BJ (cell line): ENCODE data around the gene ISCU. TPM values are rescaled to one million over a fixed set of nuclear protein-coding genes. Genes with fewer than 3 reads are reported as not detected.

ENCODE experiments used
- CTCF ChIA-PET: fragments of 350-600 bp; formaldehyde crosslinking; extraction: SDS; loops from one replicate; lab custom pipeline; 2021; ENCODE audit warnings: antibody characterized with exemption, inconsistent platforms; lab: Yijun Ruan, JAX
- POLR2A ChIA-PET: fragments of 300-600 bp; sonication (Branson Sonifier 250); formaldehyde crosslinking; extraction: SDS; loops from one replicate; lab custom pipeline; 2021; ENCODE audit warnings: antibody characterized with exemption; lab: Charles Lee
- DNase-seq: peaks from one replicate; pipeline ENCODE4 v3.0.0-alpha.2; 2011; ENCODE audit warnings: low read depth
- H3K27me3 ChIP-seq: 2 replicates; pipeline ENCODE4 v1.6.0; 2011; ENCODE audit warnings: low read length; ENCODE audit not compliant: control insufficient read depth, insufficient read depth
- H3K36me3 ChIP-seq: 2 replicates; pipeline ENCODE4 v1.5.1; 2011; ENCODE audit warnings: low read length; ENCODE audit not compliant: control insufficient read depth, insufficient read depth
- H3K4me3 ChIP-seq: 2 replicates; pipeline ENCODE4 v1.5.1; 2011; ENCODE audit warnings: low read depth, mild to moderate bottlenecking, control low read depth, low read length
- CTCF ChIP-seq: IDR thresholded peaks from 2 replicates; pipeline ENCODE4 v1.5.1; 2011; ENCODE audit warnings: low read depth, mild to moderate bottlenecking, control low read depth, inconsistent platforms, low read length, moderate library complexity; ENCODE audit not compliant: insufficient read depth
- polyA plus RNA-seq: library from polyadenylated mRNA; depleted of rRNA; stranded (reverse); fragments of >200 nt; gene quantifications from 2 replicates; pipeline ENCODE4 v1.2.3, GENCODE V29; 2011

Gene ISCU
- polyA plus RNA-seq, 1 experiment = 125 TPM

- Histone ChIP-seq H3K36me3 (no peaks in the 10 kb centered on the region), H3K4me3 (no peak overlapping the region), H3K27me3 (peaks cover 2% of the 10 kb centered on the region; the same call in 1 of the 2 replicates)
- TF ChIP-seq CTCF = no peak
- ChIA-PET CTCF (interaction anchor here (0.7 kb wide), 1 partner anchor 12 kb away, joined by 3 read pairs; no protein-coding TSS in a partner anchor), POLR2A (no interaction called here)
- no peak for DNase-seq
Measured at GRCh38 chr12:108605690-108606406, 43.5 kb downstream of the ISCU start.

- Histone ChIP-seq H3K4me3 (no peak overlapping the region), H3K36me3 (no peaks in the 10 kb centered on the region), H3K27me3 (peaks cover 2% of the 10 kb centered on the region; the same call in 1 of the 2 replicates)
- no peak for DNase-seq
- POLR2A ChIA-PET = no interaction called here
- CTCF ChIA-PET = interaction anchor here (0.7 kb wide), 1 partner anchor 11 kb away, joined by 3 read pairs; no protein-coding TSS in a partner anchor
- TF ChIP-seq CTCF = no peak
Measured at GRCh38 chr12:108606492-108606891, 44.1 kb downstream of the ISCU start.

- no peak for DNase-seq
- Histone ChIP-seq H3K27me3 (peaks cover 2% of the 10 kb centered on the region; the same call in 1 of the 2 replicates), H3K4me3 (no peak overlapping the region), H3K36me3 (no peaks in the 10 kb centered on the region)
- ChIA-PET POLR2A (no interaction called here), CTCF (interaction anchor here (0.8 to 4.3 kb wide), 4 partner anchors 10 to 231 kb away, joined by 4 to 20 read pairs (median 12); partner anchors contain the start of genes ISCU and SART3)
- no peak for TF ChIP-seq CTCF
Measured at GRCh38 chr12:108607981-108608600, 45.7 kb downstream of the ISCU start.

- ChIA-PET POLR2A (no interaction called here), CTCF (interaction anchor here (0.9 to 4.3 kb wide), 4 partner anchors 10 to 47 kb away, joined by 3 to 20 read pairs (median 12); partner anchors contain the start of genes ISCU and SART3)
- TF ChIP-seq CTCF = no peak
Measured at GRCh38 chr12:108608616-108609015, 46.2 kb downstream of the ISCU start.

More at GRCh38 chr12:108608616-108609015, 46.2 kb downstream of the ISCU start:
- DNase-seq = no peak
- Histone ChIP-seq H3K4me3 (no peak overlapping the region), H3K36me3 (no peaks in the 10 kb centered on the region), H3K27me3 (peaks cover 2% of the 10 kb centered on the region; the same call in 1 of the 2 replicates)
